CD14-positive monocyte (primary cell): ENCODE data around the gene THBS1. TPM values are rescaled to one million over a fixed set of nuclear protein-coding genes. Genes with fewer than 3 reads are reported as not detected.

Experiments
- DNase-seq, 3 donors: peaks; one replicate each; pipeline ENCODE4 v3.0.0-alpha.2; 2011 to 2022
- H2AFZ ChIP-seq: 2 replicates; pipeline ENCODE4 v1.6.0; 2012; ENCODE audit warnings: mild to moderate bottlenecking, low read depth, low read length, inconsistent platforms; ENCODE audit not compliant: insufficient read depth, poor library complexity, severe bottlenecking
- H3K27ac ChIP-seq, 2 donors: 1 replicate in 1 of 2; 2 replicates in 1 of 2; pipeline ENCODE4 v1.5.1; 2012 to 2013; ENCODE audit warnings: low read length in 2 of 2, control low read depth in 1 of 2, inconsistent platforms in 1 of 2, low read depth in 1 of 2, mild to moderate bottlenecking in 1 of 2
- H3K27me3 ChIP-seq, 2 donors: one replicate each; pipeline versions ENCODE4 v1.6.0 to v1.6.1; 2011 to 2013; ENCODE audit warnings: low read length in 2 of 2; ENCODE audit not compliant: control insufficient read depth in 2 of 2, insufficient read depth in 2 of 2
- H3K36me3 ChIP-seq, 2 donors: replicated peaks in 1 of 2; 1 replicate in 1 of 2; 2 replicates in 1 of 2; pipeline versions ENCODE4 v1.5.1 to v1.6.1; 2012 to 2013; ENCODE audit warnings: low read length in 2 of 2, control low read depth in 1 of 2, inconsistent platforms in 1 of 2, mild to moderate bottlenecking in 1 of 2; ENCODE audit not compliant: insufficient read depth in 2 of 2, control insufficient read depth in 1 of 2
- H3K4me1 ChIP-seq, 2 donors: 1 replicate in 1 of 2; 2 replicates in 1 of 2; pipeline versions ENCODE4 v1.5.1 to v1.6.1; 2012 to 2013; ENCODE audit warnings: low read length in 2 of 2, control low read depth in 1 of 2, inconsistent platforms in 1 of 2, mild to moderate bottlenecking in 1 of 2, moderate library complexity in 1 of 2; ENCODE audit not compliant: insufficient read depth in 2 of 2, control insufficient read depth in 1 of 2
- H3K4me2 ChIP-seq: replicated peaks from 2 replicates; pipeline ENCODE3; 2012; ENCODE audit warnings: low read length, moderate library complexity, mild to moderate bottlenecking; ENCODE audit not compliant: poor library complexity, severe bottlenecking; ENCODE audit errors: extremely low read depth
- H3K4me3 ChIP-seq, 3 experiments: fragments of 200-600 bp in 1 of 3; sonication (generic) in 1 of 3; replicated peaks in 1 of 3; 1 replicate in 2 of 3; 2 replicates in 1 of 3; pipeline ENCODE4 v1.5.1; 2011 to 2013; ENCODE audit warnings: low read length in 3 of 3, mild to moderate bottlenecking in 3 of 3, control low read depth in 2 of 3, low read depth in 2 of 3, inconsistent platforms in 1 of 3, moderate library complexity in 1 of 3
- H3K79me2 ChIP-seq: 2 replicates; pipeline ENCODE4 v1.6.0; 2012; ENCODE audit warnings: mild to moderate bottlenecking, control low read depth, inconsistent platforms, low read length, moderate library complexity; ENCODE audit not compliant: insufficient read depth
- H3K9ac ChIP-seq: 2 replicates; pipeline ENCODE4 v1.6.0; 2017; ENCODE audit warnings: low read length, mild to moderate bottlenecking; ENCODE audit not compliant: insufficient read depth, poor library complexity, severe bottlenecking
- H3K9me3 ChIP-seq, 2 donors: replicated peaks in 1 of 2; 1 replicate in 1 of 2; 2 replicates in 1 of 2; pipeline versions ENCODE4 v1.5.1 to v1.6.1; 2012 to 2013; ENCODE audit warnings: low read length in 2 of 2, control low read depth in 1 of 2; ENCODE audit not compliant: control insufficient read depth in 1 of 2, insufficient read depth in 1 of 2
- H4K20me1 ChIP-seq: 2 replicates; pipeline ENCODE4 v1.6.0; 2012; ENCODE audit warnings: mild to moderate bottlenecking, low read length, control low read depth, moderate library complexity; ENCODE audit not compliant: insufficient read depth
- H3K27ac Mint-ChIP-seq, 7 donors: one replicate each; pipeline ENCODE4 v1.8.0; 2020; ENCODE audit warnings: mild to moderate bottlenecking in 7 of 7, mixed read lengths in 7 of 7, moderate library complexity in 6 of 7, inconsistent platforms in 2 of 7
- H3K27me3 Mint-ChIP-seq, 3 donors: one replicate each; pipeline ENCODE4 v1.8.0; 2021 to 2022; ENCODE audit warnings: low read depth in 3 of 3, mild to moderate bottlenecking in 3 of 3, mixed read lengths in 3 of 3, moderate library complexity in 3 of 3, inconsistent platforms in 1 of 3
- H3K36me3 Mint-ChIP-seq, 2 donors: one replicate each; pipeline ENCODE4 v1.8.0; 2020; ENCODE audit warnings: mixed read lengths in 2 of 2, inconsistent platforms in 1 of 2, mild to moderate bottlenecking in 1 of 2
- H3K4me1 Mint-ChIP-seq: one replicate; pipeline ENCODE4 v1.8.0; 2020; ENCODE audit warnings: mild to moderate bottlenecking, mixed read lengths
- H3K4me3 Mint-ChIP-seq, 2 donors: one replicate each; pipeline ENCODE4 v1.8.0; 2020; ENCODE audit warnings: mild to moderate bottlenecking in 2 of 2, mixed read lengths in 2 of 2, moderate library complexity in 1 of 2
- H3K9me3 Mint-ChIP-seq, 7 donors: one replicate each; pipeline ENCODE4 v1.8.0; 2020 to 2022; ENCODE audit warnings: mixed read lengths in 7 of 7, mild to moderate bottlenecking in 6 of 7, moderate library complexity in 6 of 7, inconsistent platforms in 2 of 7
- WGBS: methylation state at CpG from one replicate; pipeline ENCODE4 v1.1.5; 2013; ENCODE audit warnings: missing lambda C conversion rate; ENCODE audit not compliant: insufficient coverage; 5-methylcytosine and 5-hydroxymethylcytosine counted together
- intact Hi-C, 2 donors: fragments of 100-400 bp; cut with micrococcal nuclease; formaldehyde crosslinking; loops; one replicate each; pipeline versions ENCODE4 v1.15.0 to v1.15.1; 2023
- polyA plus RNA-seq, 3 donors: library from polyadenylated mRNA; depleted of rRNA in 1 of 3; unstranded in 2 of 3; stranded (reverse) in 1 of 3; fragments of 300-500 nt in 2 of 3; fragments of >200 nt in 1 of 3; fragmentation: Illumina TruSeq in 2 of 3; gene quantifications; 1 replicate in 2 of 3; 2 replicates in 1 of 3; pipeline ENCODE4 v1.2.3, GENCODE V29; 2012 to 2021
- TF ChIP-seq, protein P1 (sequence below): fragments of 200-600 bp; IDR thresholded peaks from one replicate; pipeline ENCODE4 v1.8.0; 2022; ENCODE audit warnings: antibody characterized with exemption, mild to moderate bottlenecking

THBS1 gene
- polyA plus RNA-seq, 3 donors, result 0.52 to 151 (median 55.4) TPM

DNA sequence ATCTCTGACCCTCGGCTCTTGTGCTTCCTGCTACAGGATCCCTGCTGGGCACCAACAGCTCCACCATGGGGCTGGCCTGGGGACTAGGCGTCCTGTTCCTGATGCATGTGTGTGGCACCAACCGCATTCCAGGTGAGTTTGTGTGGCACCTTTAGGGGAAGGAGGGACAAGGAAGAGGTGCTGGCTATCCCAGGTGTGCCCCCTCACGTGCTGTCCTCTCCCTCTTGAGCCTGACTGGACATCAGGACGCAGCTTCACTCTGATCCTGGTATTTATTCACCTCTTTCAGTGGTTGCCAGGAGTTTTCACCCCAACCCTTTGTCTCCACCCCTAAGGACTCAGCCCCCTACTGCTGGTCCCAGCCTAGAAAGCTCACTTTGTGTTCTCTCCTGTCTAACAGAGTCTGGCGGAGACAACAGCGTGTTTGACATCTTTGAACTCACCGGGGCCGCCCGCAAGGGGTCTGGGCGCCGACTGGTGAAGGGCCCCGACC is 960 bp downstream of the THBS1 start:
- Histone ChIP-seq H3K4me3 (peak overlapping the region; percentile 47 to 76 (median 51)), H2AFZ (no peak overlapping the region), H3K4me2 (peak overlapping the region; percentile 78), H3K27ac (peak overlapping the region in 1 of 2 donors; percentile 79), H3K9me3 (no peaks in the 10 kb centered on the region), H4K20me1 (peaks cover 39% of the 10 kb centered on the region), H3K27me3 (peaks cover 2 to 35% of the 10 kb centered on the region in 2 donors), H3K4me1 (peaks cover 24 to 39% of the 10 kb centered on the region in 2 donors), H3K36me3 (peaks cover 9 to 49% of the 10 kb centered on the region in 2 donors), H3K9ac (peak overlapping the region; percentile 81), H3K79me2 (no peaks in the 10 kb centered on the region)
- 87% methylated on average over 12 of the region's 13 CpGs for WGBS
- Mint-ChIP-seq H3K27ac (peak overlapping the region in 4 of 7 donors; percentile 71 to 92 (median 90)), H3K27me3 (peaks cover 18 to 50% (median 42%) of the 10 kb centered on the region in 3 donors), H3K9me3 (peaks cover 0 to 5% (median 2%) of the 10 kb centered on the region in 7 donors), H3K4me3 (peak overlapping the region; percentile 98), H3K36me3 (peaks cover 59 to 62% of the 10 kb centered on the region in 2 donors), H3K4me1 (peaks cover 42% of the 10 kb centered on the region)
- intact Hi-C loops, result loop anchor here (2.0 to 10.0 kb wide), 7 partner anchors 173 to 455 kb away; no protein-coding TSS in a partner anchor
- TF ChIP-seq, protein P1, sequence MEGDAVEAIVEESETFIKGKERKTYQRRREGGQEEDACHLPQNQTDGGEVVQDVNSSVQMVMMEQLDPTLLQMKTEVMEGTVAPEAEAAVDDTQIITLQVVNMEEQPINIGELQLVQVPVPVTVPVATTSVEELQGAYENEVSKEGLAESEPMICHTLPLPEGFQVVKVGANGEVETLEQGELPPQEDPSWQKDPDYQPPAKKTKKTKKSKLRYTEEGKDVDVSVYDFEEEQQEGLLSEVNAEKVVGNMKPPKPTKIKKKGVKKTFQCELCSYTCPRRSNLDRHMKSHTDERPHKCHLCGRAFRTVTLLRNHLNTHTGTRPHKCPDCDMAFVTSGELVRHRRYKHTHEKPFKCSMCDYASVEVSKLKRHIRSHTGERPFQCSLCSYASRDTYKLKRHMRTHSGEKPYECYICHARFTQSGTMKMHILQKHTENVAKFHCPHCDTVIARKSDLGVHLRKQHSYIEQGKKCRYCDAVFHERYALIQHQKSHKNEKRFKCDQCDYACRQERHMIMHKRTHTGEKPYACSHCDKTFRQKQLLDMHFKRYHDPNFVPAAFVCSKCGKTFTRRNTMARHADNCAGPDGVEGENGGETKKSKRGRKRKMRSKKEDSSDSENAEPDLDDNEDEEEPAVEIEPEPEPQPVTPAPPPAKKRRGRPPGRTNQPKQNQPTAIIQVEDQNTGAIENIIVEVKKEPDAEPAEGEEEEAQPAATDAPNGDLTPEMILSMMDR, result peak; percentile 34
- DNase-seq, result peak; percentile 17 to 43 (median 36)

DNA sequence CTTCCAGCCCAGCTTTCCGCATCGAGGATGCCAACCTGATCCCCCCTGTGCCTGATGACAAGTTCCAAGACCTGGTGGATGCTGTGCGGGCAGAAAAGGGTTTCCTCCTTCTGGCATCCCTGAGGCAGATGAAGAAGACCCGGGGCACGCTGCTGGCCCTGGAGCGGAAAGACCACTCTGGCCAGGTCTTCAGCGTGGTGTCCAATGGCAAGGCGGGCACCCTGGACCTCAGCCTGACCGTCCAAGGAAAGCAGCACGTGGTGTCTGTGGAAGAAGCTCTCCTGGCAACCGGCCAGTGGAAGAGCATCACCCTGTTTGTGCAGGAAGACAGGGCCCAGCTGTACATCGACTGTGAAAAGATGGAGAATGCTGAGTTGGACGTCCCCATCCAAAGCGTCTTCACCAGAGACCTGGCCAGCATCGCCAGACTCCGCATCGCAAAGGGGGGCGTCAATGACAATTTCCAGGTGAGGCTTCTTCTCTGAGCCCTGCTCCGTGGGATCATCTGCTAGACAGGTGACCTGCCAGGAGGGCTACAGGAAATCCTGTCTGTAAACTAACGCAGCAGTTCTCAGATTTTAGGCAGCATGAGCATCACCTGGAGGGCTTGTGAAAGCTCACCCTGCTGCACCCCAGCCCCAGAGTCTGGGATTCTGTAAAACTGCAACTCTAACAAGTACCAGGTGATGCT is 1.6 kb downstream of the THBS1 start:
- WGBS, result 97% methylated on average over 20 of the region's 20 CpGs

More for the DNA sequence above, 1.6 kb downstream of the THBS1 start:
- Mint-ChIP-seq H3K9me3 (peaks cover 0 to 5% (median 2%) of the 10 kb centered on the region in 7 donors), H3K4me3 (peak overlapping the region; percentile 98), H3K36me3 (peaks cover 64 to 68% of the 10 kb centered on the region in 2 donors), H3K27me3 (peaks cover 18 to 49% (median 40%) of the 10 kb centered on the region in 3 donors), H3K4me1 (peaks cover 42% of the 10 kb centered on the region), H3K27ac (peak overlapping the region in 2 of 7 donors; percentile 6 to 39)
- Histone ChIP-seq H3K4me2 (peak overlapping the region; percentile 78), H3K27ac (no peak overlapping the region), H4K20me1 (peaks cover 44% of the 10 kb centered on the region), H3K9ac (no peak overlapping the region), H3K27me3 (peaks cover 2 to 30% of the 10 kb centered on the region in 2 donors), H3K9me3 (no peaks in the 10 kb centered on the region), H3K36me3 (peaks cover 11 to 55% of the 10 kb centered on the region in 2 donors), H2AFZ (no peak overlapping the region), H3K4me3 (peak overlapping the region; percentile 3 to 76 (median 47)), H3K79me2 (no peaks in the 10 kb centered on the region), H3K4me1 (peaks cover 24 to 39% of the 10 kb centered on the region in 2 donors)
- no peak for DNase-seq
- TF ChIP-seq, protein P1, result no peak
- intact Hi-C loops, result loop anchor here (5.0 to 10.0 kb wide), 6 partner anchors 172 to 455 kb away; no protein-coding TSS in a partner anchor
